ENCODE results near the gene BCLAF3.

GRCh38 chrX:20037186-20037585 is 46.3 kb upstream of the BCLAF3 start:
- TF ChIP-seq, protein P1, sequence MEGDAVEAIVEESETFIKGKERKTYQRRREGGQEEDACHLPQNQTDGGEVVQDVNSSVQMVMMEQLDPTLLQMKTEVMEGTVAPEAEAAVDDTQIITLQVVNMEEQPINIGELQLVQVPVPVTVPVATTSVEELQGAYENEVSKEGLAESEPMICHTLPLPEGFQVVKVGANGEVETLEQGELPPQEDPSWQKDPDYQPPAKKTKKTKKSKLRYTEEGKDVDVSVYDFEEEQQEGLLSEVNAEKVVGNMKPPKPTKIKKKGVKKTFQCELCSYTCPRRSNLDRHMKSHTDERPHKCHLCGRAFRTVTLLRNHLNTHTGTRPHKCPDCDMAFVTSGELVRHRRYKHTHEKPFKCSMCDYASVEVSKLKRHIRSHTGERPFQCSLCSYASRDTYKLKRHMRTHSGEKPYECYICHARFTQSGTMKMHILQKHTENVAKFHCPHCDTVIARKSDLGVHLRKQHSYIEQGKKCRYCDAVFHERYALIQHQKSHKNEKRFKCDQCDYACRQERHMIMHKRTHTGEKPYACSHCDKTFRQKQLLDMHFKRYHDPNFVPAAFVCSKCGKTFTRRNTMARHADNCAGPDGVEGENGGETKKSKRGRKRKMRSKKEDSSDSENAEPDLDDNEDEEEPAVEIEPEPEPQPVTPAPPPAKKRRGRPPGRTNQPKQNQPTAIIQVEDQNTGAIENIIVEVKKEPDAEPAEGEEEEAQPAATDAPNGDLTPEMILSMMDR (IDR thresholded peaks at IDR 0.05): no peak
- no peak for TF ChIP-seq POLR2A (IDR thresholded peaks at IDR 0.05)
- no peak for TF ChIP-seq POLR2AphosphoS5 (IDR thresholded peaks at IDR 0.05)
